SK-N-SH (cell line): ENCODE results near the gene SRRM2. TPM values are rescaled to one million over a fixed set of nuclear protein-coding genes. Genes with fewer than 3 reads are reported as not detected.

Experiments used
- CTCF ChIA-PET: fragments of 300-600, 350-600 bp; formaldehyde crosslinking; extraction: SDS; loops from one replicate; lab custom pipeline; 2021; lab: Yijun Ruan, JAX
- POLR2A ChIA-PET: fragments of 350-600 bp; sonication (Branson Sonifier 250); formaldehyde crosslinking; extraction: SDS; loops from one replicate; lab custom pipeline; 2020; ENCODE audit warnings: antibody characterized with exemption, inconsistent platforms; lab: Yijun Ruan, JAX
- DNase-seq: peaks from one replicate; pipeline ENCODE4 v3.0.0; 2012
- H2AFZ ChIP-seq: fragments of 200-600 bp; sonication (generic); 2 replicates; pipeline ENCODE4 v1.8.1; 2016; ENCODE audit warnings: antibody characterized with exemption, mild to moderate bottlenecking, low read depth
- H3F3A ChIP-seq: fragments of 200-600 bp; sonication (generic); replicated peaks from 2 replicates; pipeline ENCODE3; 2016; ENCODE audit warnings: antibody characterized with exemption, mild to moderate bottlenecking; ENCODE audit not compliant: insufficient read depth
- H3K27ac ChIP-seq, 2 experiments: fragments of 200-500 bp in 1 of 2; fragments of 200-600 bp in 1 of 2; sonication (Bioruptor generic) in 1 of 2; sonication (generic), shearing (Covaris generic) in 1 of 2; 2 replicates each; pipeline versions ENCODE4 v1.5.1 to v1.6.1; 2014 to 2016; ENCODE audit warnings: low read depth in 2 of 2, inconsistent platforms in 1 of 2, low read length in 1 of 2, mild to moderate bottlenecking in 1 of 2, mixed read lengths in 1 of 2
- H3K27me3 ChIP-seq: fragments of 200-600 bp; sonication (generic), shearing (Covaris generic); 2 replicates; pipeline ENCODE4 v1.6.1; 2016; ENCODE audit warnings: mixed run types; ENCODE audit not compliant: insufficient read depth
- H3K36me3 ChIP-seq, 2 experiments: fragments of 200-500 bp in 1 of 2; fragments of 200-600 bp in 1 of 2; sonication (Bioruptor generic) in 1 of 2; sonication (generic) in 1 of 2; replicated peaks in 1 of 2; 2 replicates each; pipeline versions ENCODE3 to v1.5.1; 2014 to 2016; ENCODE audit warnings: low read length in 1 of 2, mild to moderate bottlenecking in 1 of 2; ENCODE audit not compliant: insufficient read depth in 2 of 2, control insufficient read depth in 1 of 2
- H3K4me1 ChIP-seq, 2 experiments: fragments of 200-500 bp in 1 of 2; fragments of 200-600 bp in 1 of 2; sonication (Bioruptor generic) in 1 of 2; sonication (generic), shearing (Covaris generic) in 1 of 2; 2 replicates each; pipeline versions ENCODE4 v1.5.1 to v1.6.1; 2014 to 2016; ENCODE audit warnings: low read depth in 1 of 2, low read length in 1 of 2, mixed run types in 1 of 2; ENCODE audit not compliant: insufficient read depth in 2 of 2, control insufficient read depth in 1 of 2
- H3K4me2 ChIP-seq: fragments of 200-600 bp; sonication (generic), shearing (Covaris generic); 2 replicates; pipeline ENCODE4 v1.6.1; 2017; ENCODE audit warnings: mixed run types
- H3K4me3 ChIP-seq, 2 experiments: fragments of 200-500 bp in 1 of 2; fragments of 200-600 bp in 1 of 2; sonication (Bioruptor generic) in 1 of 2; sonication (generic), shearing (Covaris generic) in 1 of 2; 2 replicates each; pipeline versions ENCODE4 v1.5.1 to v1.8.1; 2014 to 2016; ENCODE audit warnings: low read depth in 2 of 2, inconsistent platforms in 1 of 2, low read length in 1 of 2, mild to moderate bottlenecking in 1 of 2, mixed read lengths in 1 of 2, moderate library complexity in 1 of 2
- H3K79me2 ChIP-seq: fragments of 200-600 bp; sonication (generic); 2 replicates; pipeline ENCODE4 v1.8.1; 2017; ENCODE audit warnings: mild to moderate bottlenecking; ENCODE audit not compliant: insufficient read depth
- H3K9ac ChIP-seq: fragments of 200-600 bp; sonication (generic); 2 replicates; pipeline ENCODE4 v1.6.1; 2017; ENCODE audit warnings: mixed run types
- H3K9me2 ChIP-seq: fragments of 200-600 bp; sonication (generic); 2 replicates; pipeline ENCODE4 v1.6.1; 2017; ENCODE audit warnings: mixed run types
- H3K9me3 ChIP-seq: fragments of 200-600 bp; sonication (generic); 2 replicates; pipeline ENCODE4 v1.6.1; 2017; ENCODE audit warnings: mixed run types, mild to moderate bottlenecking, moderate library complexity
- H4K20me1 ChIP-seq: fragments of 200-600 bp; sonication (generic); 2 replicates; pipeline ENCODE4 v1.6.1; 2017; ENCODE audit warnings: mild to moderate bottlenecking, mixed run types; ENCODE audit not compliant: insufficient read depth
- CHD2 ChIP-seq: fragments of 150-350 bp; IDR thresholded peaks from 2 replicates; pipeline ENCODE4 v1.6.1; 2018; ENCODE audit warnings: low read length; ENCODE audit not compliant: partially characterized antibody
- CTCF ChIP-seq: fragments of 200-600 bp; sonication (generic); IDR thresholded peaks from 2 replicates; pipeline ENCODE4 v1.6.1; 2017; ENCODE audit warnings: antibody characterized with exemption, mild to moderate bottlenecking, moderate library complexity
- EP300 ChIP-seq, 2 experiments: IDR thresholded peaks; 2 replicates each; pipeline versions ENCODE4 v1.4.0 to v1.6.1; 2012; ENCODE audit warnings: borderline replicate concordance in 1 of 2, low read depth in 1 of 2, low read length in 1 of 2
- FOXJ3 ChIP-seq: sonication (generic); formaldehyde crosslinking; IDR thresholded peaks from 2 replicates; pipeline ENCODE4 v1.5.1; 2020; ENCODE audit warnings: mild to moderate bottlenecking, missing genetic modification reagents
- FOXM1 ChIP-seq: IDR thresholded peaks from 2 replicates; pipeline ENCODE4 v1.4.0; 2012; ENCODE audit warnings: low read depth, mild to moderate bottlenecking
- MAX ChIP-seq: IDR thresholded peaks from 2 replicates; pipeline ENCODE4 v1.4.0; 2012; ENCODE audit warnings: low read depth
- MEF2A ChIP-seq: IDR thresholded peaks from 2 replicates; pipeline ENCODE4 v1.4.0; 2012; ENCODE audit warnings: low read depth, borderline replicate concordance
- MXI1 ChIP-seq: IDR thresholded peaks from 2 replicates; pipeline ENCODE4 v1.6.1; 2012; ENCODE audit warnings: mild to moderate bottlenecking, low read depth, low read length, improper control_type of control experiment
- NFIC ChIP-seq: IDR thresholded peaks from 2 replicates; pipeline ENCODE4 v1.4.0; 2012; ENCODE audit warnings: borderline replicate concordance
- PBX3 ChIP-seq: IDR thresholded peaks from 2 replicates; pipeline ENCODE4; 2012
- RAD21 ChIP-seq: IDR thresholded peaks from 2 replicates; pipeline ENCODE4 v1.6.1; 2012; ENCODE audit warnings: mild to moderate bottlenecking, low read length
- REST ChIP-seq: IDR thresholded peaks from 2 replicates; pipeline ENCODE4 v1.6.1; 2012; ENCODE audit warnings: mild to moderate bottlenecking, low read depth, low read length, moderate library complexity
- RFX5 ChIP-seq: IDR thresholded peaks from 2 replicates; pipeline ENCODE4 v1.6.1; 2012; ENCODE audit warnings: mild to moderate bottlenecking, improper control_type of control experiment, low read length
- RXRA ChIP-seq: IDR thresholded peaks from 2 replicates; pipeline ENCODE4 v1.4.0; 2012; ENCODE audit warnings: low read depth, mild to moderate bottlenecking, borderline replicate concordance
- TCF12 ChIP-seq: IDR thresholded peaks from 2 replicates; pipeline ENCODE4 v1.4.0; 2012
- YY1 ChIP-seq: IDR thresholded peaks from 2 replicates; pipeline ENCODE4 v1.4.0; 2012; ENCODE audit warnings: low read depth, mild to moderate bottlenecking
- ZBTB33 ChIP-seq: IDR thresholded peaks from 2 replicates; pipeline ENCODE4 v1.4.0; 2012; ENCODE audit warnings: low read depth, borderline replicate concordance
- WGBS: methylation state at CpG from one replicate; pipeline ENCODE4 v1.1.6; 2017; ENCODE audit warnings: low lambda C conversion rate; 5-methylcytosine and 5-hydroxymethylcytosine counted together
- polyA plus RNA-seq, 3 experiments: library from polyadenylated mRNA; depleted of rRNA; stranded (reverse); fragments of >200 nt; gene quantifications; 2 replicates each; pipeline ENCODE4 v1.2.3, GENCODE V29; 2012

SRRM2 gene
- polyA plus RNA-seq, 1 of the 3 experiments (the other 2 are of a cell fraction): 143 TPM

GRCh38 chr16:2706085-2706484 is 46.4 kb upstream of the SRRM2 start:
- no peak overlapping the region for H3K4me2 ChIP-seq
- WGBS: 100% methylated on average over 6 of the region's 17 CpGs
- no peak overlapping the region for H3K9ac ChIP-seq
- no peaks in the 10 kb centered on the region for H4K20me1 ChIP-seq
- POLR2A ChIA-PET: no interaction called here
- TF ChIP-seq EP300 (IDR thresholded peaks at IDR 0.05; ENCODE audit: borderline replicate concordance in 1 of 2, low read depth in 1 of 2, low read length in 1 of 2) (no peak), RXRA (no peak), FOXM1 (no peak), YY1 (no peak), MEF2A (no peak), NFIC (no peak), TCF12 (no peak), RFX5 (no peak), CHD2 (no peak), REST (no peak), FOXJ3 (CRISPR knock-in tag) (no peak), RAD21 (no peak), PBX3 (no peak)
- TF ChIP-seq, all 33 proteins: peak for 0
- Histone ChIP-seq H3K9me3 (no peaks in the 10 kb centered on the region), H3K4me3 (no peak overlapping the region), H3K36me3 (peaks cover 0 to 62% of the 10 kb centered on the region in 2 experiments), H3K4me1 (no peaks in the 10 kb centered on the region; a peak in 1 of 4 replicates), H3F3A (no peaks in the 10 kb centered on the region), H3K79me2 (0 out of 2 replicates have a peak, but pooled peaks cover 4% of the 10 kb centered on the region), H2AFZ (no peak overlapping the region), H3K27ac (no peak overlapping the region), H3K9me2 (no peaks in the 10 kb centered on the region), H3K27me3 (no peaks in the 10 kb centered on the region)
- CTCF ChIA-PET: interaction anchor here (0.6 to 0.7 kb wide), 2 partner anchors 9 to 221 kb away, joined by 3 read pairs; no protein-coding TSS in a partner anchor
- no peak for DNase-seq

GRCh38 chr16:2706611-2707311 is 45.7 kb upstream of the SRRM2 start:
- no peaks in the 10 kb centered on the region for H4K20me1 ChIP-seq
- H3K36me3 ChIP-seq: peaks cover 0 to 57% of the 10 kb centered on the region in 2 experiments
- H3K79me2 ChIP-seq: 0 out of 2 replicates have a peak, but pooled peaks cover 4% of the 10 kb centered on the region
- 92% methylated on average over 15 of the region's 22 CpGs for WGBS
- H3K4me3 ChIP-seq: no peak overlapping the region
- no peak overlapping the region for H3K4me2 ChIP-seq
- no peaks in the 10 kb centered on the region for H3F3A ChIP-seq
- H3K27ac ChIP-seq: no peak overlapping the region
- H2AFZ ChIP-seq: no peak overlapping the region
- POLR2A ChIA-PET: no interaction called here
- no peak for DNase-seq
- H3K27me3 ChIP-seq: no peaks in the 10 kb centered on the region
- no peak overlapping the region for H3K9ac ChIP-seq
- H3K9me2 ChIP-seq: no peaks in the 10 kb centered on the region
- CTCF ChIA-PET: interaction anchor here (0.6 kb wide), 1 partner anchor 8 kb away, joined by 3 read pairs; no protein-coding TSS in a partner anchor
- no peaks in the 10 kb centered on the region; a peak in 1 of 4 replicates for H3K4me1 ChIP-seq
- H3K9me3 ChIP-seq: no peaks in the 10 kb centered on the region
- TF ChIP-seq ZBTB33 (no peak), CTCF (no peak), PBX3 (no peak), EP300 (IDR thresholded peaks at IDR 0.05; ENCODE audit: borderline replicate concordance in 1 of 2, low read depth in 1 of 2, low read length in 1 of 2) (no peak), MXI1 (no peak), CHD2 (no peak), MAX (no peak)
